GM23248 (cell line): Measurements from ENCODE around the gene SPATA16.

Experiments
- EZH2 ChIP-seq: fragments of 200-600 bp; sonication (generic); IDR thresholded peaks from 2 replicates; pipeline ENCODE4 v1.6.1; 2018; ENCODE audit warnings: antibody characterized with exemption, mild to moderate bottlenecking; ENCODE audit not compliant: insufficient read depth, poor library complexity, severe bottlenecking
- EZH2phosphoT487 ChIP-seq: fragments of 200-600 bp; sonication (generic); IDR thresholded peaks from 2 replicates; pipeline ENCODE4 v1.6.1; 2018; ENCODE audit warnings: antibody characterized with exemption, moderate library complexity, mild to moderate bottlenecking, low read depth; ENCODE audit not compliant: insufficient read depth

DNA sequence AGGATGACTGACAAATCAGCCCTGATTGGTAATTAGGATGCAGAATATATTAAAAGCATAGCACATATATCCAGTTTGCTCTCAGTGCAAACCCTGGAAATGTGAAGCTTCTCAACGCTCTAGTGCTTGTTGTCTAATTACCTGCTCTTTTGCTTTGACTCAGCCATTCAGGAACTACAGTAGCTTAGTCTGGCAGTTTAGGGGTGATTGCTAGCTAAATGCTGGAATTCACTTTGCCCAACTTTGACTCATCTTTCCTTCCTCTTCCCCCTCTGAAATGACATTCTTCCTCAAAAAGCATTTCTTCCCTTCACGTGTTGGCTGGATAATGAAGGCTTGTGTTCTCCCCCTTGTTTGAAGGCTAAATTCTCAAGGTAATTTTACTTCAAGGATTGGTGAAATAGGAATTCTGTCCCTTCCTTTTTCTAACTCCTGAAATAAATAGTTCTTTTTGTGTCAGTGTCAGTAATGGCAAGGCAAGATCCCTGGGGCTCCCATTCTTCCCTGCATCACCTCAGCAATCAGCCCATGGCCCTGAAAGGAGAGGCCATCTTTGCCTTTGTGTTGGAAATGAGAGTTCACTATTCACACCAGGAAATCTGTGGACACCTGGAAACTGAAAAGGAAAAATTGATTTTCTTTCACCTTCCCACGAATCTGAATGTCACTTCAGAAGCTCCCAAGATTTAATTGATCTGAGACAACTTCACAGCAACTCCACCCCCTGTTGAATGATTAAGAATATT, 286.9 kb downstream of the SPATA16 start:
- TF ChIP-seq EZH2 (no peak), EZH2phosphoT487 (no peak)
